Measurements from ENCODE around the gene LCE4A.

LCE4A gene

GRCh38 chr1:152745289-152745704, 37.3 kb downstream of the LCE4A start:
- H3K27me3 ChIP-seq (ENCODE audit: control insufficient read depth, insufficient read depth, low read length), result no peaks in the 10 kb centered on the region; the same call in 1 of the 2 replicates
- peaks cover 13% of the 10 kb centered on the region for H3K9me3 ChIP-seq (ENCODE audit: control insufficient read depth, insufficient read depth, low read length)
- WGBS (ENCODE audit: insufficient coverage, insufficient read length), result no CpG with 5 or more reads among the region's 4 CpGs
- no peak overlapping the region for H3K4me3 ChIP-seq (ENCODE audit: low read length)
- DNase-seq (ENCODE audit: low read depth, low spot score), result no peak
- no peaks in the 10 kb centered on the region for H3K4me1 ChIP-seq (ENCODE audit: control insufficient read depth, insufficient read depth, low read length)
- H3K27ac ChIP-seq (ENCODE audit: low read length), result no peak overlapping the region
- no peaks in the 10 kb centered on the region for H3K36me3 ChIP-seq (ENCODE audit: control insufficient read depth, insufficient read depth, low read length)

GRCh38 chr1:152745765-152746444, 37.9 kb downstream of the LCE4A start:
- no peak overlapping the region for H3K4me3 ChIP-seq (ENCODE audit: low read length)
- H3K36me3 ChIP-seq (ENCODE audit: control insufficient read depth, insufficient read depth, low read length), result no peaks in the 10 kb centered on the region
- no peak overlapping the region for H3K27ac ChIP-seq (ENCODE audit: low read length)
- no peak for DNase-seq (ENCODE audit: low read depth, low spot score)
- no peaks in the 10 kb centered on the region; the same call in 1 of the 2 replicates for H3K27me3 ChIP-seq (ENCODE audit: control insufficient read depth, insufficient read depth, low read length)
- H3K4me1 ChIP-seq (ENCODE audit: control insufficient read depth, insufficient read depth, low read length), result no peaks in the 10 kb centered on the region
- peaks cover 11% of the 10 kb centered on the region for H3K9me3 ChIP-seq (ENCODE audit: control insufficient read depth, insufficient read depth, low read length)
- WGBS (ENCODE audit: insufficient coverage, insufficient read length), result no CpG with 5 or more reads among the region's 6 CpGs

GRCh38 chr1:152747831-152748230, 39.9 kb downstream of the LCE4A start:
- no peak overlapping the region for H3K27ac ChIP-seq (ENCODE audit: low read length)
- no peak overlapping the region for H3K4me3 ChIP-seq (ENCODE audit: low read length)
- H3K9me3 ChIP-seq (ENCODE audit: control insufficient read depth, insufficient read depth, low read length), result peaks cover 13% of the 10 kb centered on the region
- no peaks in the 10 kb centered on the region for H3K4me1 ChIP-seq (ENCODE audit: control insufficient read depth, insufficient read depth, low read length)
- no CpG with 5 or more reads among the region's 1 CpG for WGBS (ENCODE audit: insufficient coverage, insufficient read length)
- no peaks in the 10 kb centered on the region; the same call in 1 of the 2 replicates for H3K27me3 ChIP-seq (ENCODE audit: control insufficient read depth, insufficient read depth, low read length)
- DNase-seq (ENCODE audit: low read depth, low spot score), result no peak
- no peaks in the 10 kb centered on the region for H3K36me3 ChIP-seq (ENCODE audit: control insufficient read depth, insufficient read depth, low read length)

GRCh38 chr1:152752225-152752624, 44.3 kb downstream of the LCE4A start:
- Histone ChIP-seq H3K27ac (ENCODE audit: low read length) (no peak overlapping the region), H3K36me3 (ENCODE audit: control insufficient read depth, insufficient read depth, low read length) (no peaks in the 10 kb centered on the region), H3K27me3 (ENCODE audit: control insufficient read depth, insufficient read depth, low read length) (no peaks in the 10 kb centered on the region), H3K4me3 (ENCODE audit: low read length) (no peak overlapping the region), H3K4me1 (ENCODE audit: control insufficient read depth, insufficient read depth, low read length) (no peaks in the 10 kb centered on the region), H3K9me3 (ENCODE audit: control insufficient read depth, insufficient read depth, low read length) (peaks cover 8% of the 10 kb centered on the region)
- WGBS (ENCODE audit: insufficient coverage, insufficient read length), result no CpG with 5 or more reads among the region's 1 CpG
- no peak for DNase-seq (ENCODE audit: low read depth, low spot score)

DNA sequence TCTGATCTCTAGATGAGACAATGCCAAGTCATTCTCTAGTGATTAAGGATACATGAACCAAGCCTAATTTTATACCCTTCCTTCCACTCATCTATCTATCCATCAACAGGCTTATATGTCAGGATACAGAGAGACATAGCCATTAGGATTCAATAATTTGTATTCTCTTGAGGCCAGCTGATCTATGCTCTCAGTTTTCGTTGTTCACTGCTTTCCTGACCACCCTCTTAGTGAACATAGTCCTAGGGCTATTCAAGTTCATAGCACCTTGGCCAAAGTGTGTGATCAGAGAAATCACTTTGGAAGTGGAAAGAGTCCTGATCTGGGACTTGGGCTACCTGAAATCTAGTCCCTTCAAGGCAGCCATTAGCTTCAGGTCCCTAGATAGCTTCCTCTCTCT, 45.6 kb downstream of the LCE4A start:
- H3K4me3 ChIP-seq (ENCODE audit: low read length), result no peak overlapping the region
- peaks cover 13% of the 10 kb centered on the region for H3K9me3 ChIP-seq (ENCODE audit: control insufficient read depth, insufficient read depth, low read length)
- no CpG with 5 or more reads among the region's 1 CpG for WGBS (ENCODE audit: insufficient coverage, insufficient read length)
- H3K4me1 ChIP-seq (ENCODE audit: control insufficient read depth, insufficient read depth, low read length), result no peaks in the 10 kb centered on the region
- DNase-seq (ENCODE audit: low read depth, low spot score), result no peak
- H3K27me3 ChIP-seq (ENCODE audit: control insufficient read depth, insufficient read depth, low read length), result no peaks in the 10 kb centered on the region
- no peaks in the 10 kb centered on the region for H3K36me3 ChIP-seq (ENCODE audit: control insufficient read depth, insufficient read depth, low read length)
- no peak overlapping the region for H3K27ac ChIP-seq (ENCODE audit: low read length)

DNA sequence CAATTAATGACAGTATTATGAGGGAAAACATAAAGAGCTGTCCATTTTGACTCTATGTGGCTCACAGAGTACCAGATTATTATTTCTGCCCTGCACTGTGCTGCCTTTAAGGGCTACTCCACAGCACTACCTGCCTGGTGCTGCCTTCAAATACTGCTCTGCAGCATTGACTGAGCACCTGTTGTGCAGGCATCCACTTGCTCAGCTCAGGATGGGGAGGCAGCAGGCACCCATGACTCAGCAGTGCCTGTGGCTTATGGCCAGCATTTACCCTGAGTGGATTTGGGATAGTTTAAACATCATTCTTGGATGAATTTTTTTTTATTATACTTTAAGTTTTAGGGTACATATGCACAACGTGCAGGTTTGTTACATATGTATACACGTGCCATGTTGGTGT, 48.9 kb downstream of the LCE4A start:
- Histone ChIP-seq H3K27ac (ENCODE audit: low read length) (no peak overlapping the region), H3K4me1 (ENCODE audit: control insufficient read depth, insufficient read depth, low read length) (no peaks in the 10 kb centered on the region), H3K27me3 (ENCODE audit: control insufficient read depth, insufficient read depth, low read length) (no peaks in the 10 kb centered on the region), H3K9me3 (ENCODE audit: control insufficient read depth, insufficient read depth, low read length) (peaks cover 32% of the 10 kb centered on the region), H3K4me3 (ENCODE audit: low read length) (no peak overlapping the region), H3K36me3 (ENCODE audit: control insufficient read depth, insufficient read depth, low read length) (no peaks in the 10 kb centered on the region)
- no CpG with 5 or more reads among the region's 2 CpGs for WGBS (ENCODE audit: insufficient coverage, insufficient read length)
- no peak for DNase-seq (ENCODE audit: low read depth, low spot score)

DNA sequence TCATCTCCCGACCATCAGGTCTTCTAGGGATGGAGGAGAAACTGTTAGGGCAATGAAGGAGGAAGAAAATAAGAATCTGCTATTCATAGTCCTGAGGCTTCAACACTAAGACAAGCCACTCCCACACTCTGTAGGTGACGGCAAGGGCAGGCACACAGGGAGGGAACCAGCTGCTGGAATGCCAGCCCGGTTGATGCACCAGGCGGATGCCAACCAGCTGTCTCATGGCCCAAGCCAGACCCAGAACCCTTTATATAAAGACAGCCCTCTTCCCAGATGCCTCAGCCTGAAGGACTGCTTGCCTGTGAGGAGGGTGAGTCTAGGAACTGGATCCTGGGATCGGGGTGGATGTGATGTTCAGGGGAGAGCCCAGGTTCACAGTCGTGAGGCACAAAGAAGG, 49.8 kb downstream of the LCE4A start, which contains the start of gene KPRP:
Gene KPRP, plus strand, starts transcription at position 279 of the 400 bp plus-strand sequence. CDS start 1,564 bp downstream, outside the sequence.
- no CpG with 5 or more reads among the region's 6 CpGs for WGBS (ENCODE audit: insufficient coverage, insufficient read length)
- no peak for DNase-seq (ENCODE audit: low read depth, low spot score)
- Histone ChIP-seq H3K27ac (ENCODE audit: low read length) (no peak within 1 kb of the TSS), H3K36me3 (ENCODE audit: control insufficient read depth, insufficient read depth, low read length) (no peaks in the 10 kb centered on the region), H3K4me3 (ENCODE audit: low read length) (no peak within 1 kb of the TSS), H3K9me3 (ENCODE audit: control insufficient read depth, insufficient read depth, low read length) (peaks cover 28% of the 10 kb centered on the region), H3K27me3 (ENCODE audit: control insufficient read depth, insufficient read depth, low read length) (no peaks in the 10 kb centered on the region), H3K4me1 (ENCODE audit: control insufficient read depth, insufficient read depth, low read length) (no peaks in the 10 kb centered on the region)

GRCh38 chr1:152758636-152759035, 50.7 kb downstream of the LCE4A start:
- Histone ChIP-seq H3K27me3 (ENCODE audit: control insufficient read depth, insufficient read depth, low read length) (no peaks in the 10 kb centered on the region), H3K4me1 (ENCODE audit: control insufficient read depth, insufficient read depth, low read length) (no peaks in the 10 kb centered on the region), H3K36me3 (ENCODE audit: control insufficient read depth, insufficient read depth, low read length) (no peaks in the 10 kb centered on the region), H3K4me3 (ENCODE audit: low read length) (no peak overlapping the region), H3K9me3 (ENCODE audit: control insufficient read depth, insufficient read depth, low read length) (peaks cover 27% of the 10 kb centered on the region), H3K27ac (ENCODE audit: low read length) (no peak overlapping the region)
- no peak for DNase-seq (ENCODE audit: low read depth, low spot score)
- no CpG with 5 or more reads among the region's 4 CpGs for WGBS (ENCODE audit: insufficient coverage, insufficient read length)

All from iPS DF 6.9 (cell line).